Measurements from ENCODE around the gene CC2D2B. TPM values are rescaled to one million over a fixed set of nuclear protein-coding genes. Genes with fewer than 3 reads are reported as not detected.

Gene CC2D2B
- total RNA-seq, 1 experiment from 2014 or later: not detected

- Histone ChIP-seq H3K27me3 (replicated peaks; ENCODE audit: insufficient read depth, low read depth, low read length, poor library complexity) (no peaks in the 10 kb centered on the region), H3K4me3 (ENCODE audit: low read depth, low read length, poor library complexity, severe bottlenecking) (no peak overlapping the region), H3K4me1 (ENCODE audit: insufficient read depth, low read length, poor library complexity, severe bottlenecking) (no peaks in the 10 kb centered on the region), H3K36me3 (ENCODE audit: insufficient read depth, low read length, poor library complexity, severe bottlenecking) (no peaks in the 10 kb centered on the region), H3K9me3 (ENCODE audit: low read depth, low read length, poor library complexity, severe bottlenecking) (no peaks in the 10 kb centered on the region), H3K27ac (ENCODE audit: low read depth, low read length, poor library complexity, severe bottlenecking) (no peak overlapping the region)
- TF ChIP-seq, protein P1, sequence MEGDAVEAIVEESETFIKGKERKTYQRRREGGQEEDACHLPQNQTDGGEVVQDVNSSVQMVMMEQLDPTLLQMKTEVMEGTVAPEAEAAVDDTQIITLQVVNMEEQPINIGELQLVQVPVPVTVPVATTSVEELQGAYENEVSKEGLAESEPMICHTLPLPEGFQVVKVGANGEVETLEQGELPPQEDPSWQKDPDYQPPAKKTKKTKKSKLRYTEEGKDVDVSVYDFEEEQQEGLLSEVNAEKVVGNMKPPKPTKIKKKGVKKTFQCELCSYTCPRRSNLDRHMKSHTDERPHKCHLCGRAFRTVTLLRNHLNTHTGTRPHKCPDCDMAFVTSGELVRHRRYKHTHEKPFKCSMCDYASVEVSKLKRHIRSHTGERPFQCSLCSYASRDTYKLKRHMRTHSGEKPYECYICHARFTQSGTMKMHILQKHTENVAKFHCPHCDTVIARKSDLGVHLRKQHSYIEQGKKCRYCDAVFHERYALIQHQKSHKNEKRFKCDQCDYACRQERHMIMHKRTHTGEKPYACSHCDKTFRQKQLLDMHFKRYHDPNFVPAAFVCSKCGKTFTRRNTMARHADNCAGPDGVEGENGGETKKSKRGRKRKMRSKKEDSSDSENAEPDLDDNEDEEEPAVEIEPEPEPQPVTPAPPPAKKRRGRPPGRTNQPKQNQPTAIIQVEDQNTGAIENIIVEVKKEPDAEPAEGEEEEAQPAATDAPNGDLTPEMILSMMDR (conservative IDR thresholded peaks at IDR 0.05; ENCODE audit: low read depth, low read length): no peak
- TF ChIP-seq EZH2 (IDR thresholded peaks at IDR 0.05; ENCODE audit: borderline replicate concordance, low read depth, low read length, poor library complexity, severe bottlenecking): no peak
- intact Hi-C loops (cut with micrococcal nuclease; ENCODE audit: unreplicated experiment): no loop called here
- ChIA-PET CTCF (no interaction called here), POLR2A (ENCODE audit: low non-redundant PET) (no interaction called here)
- DNase-seq (ENCODE audit: low spot score): no peak
- BruUV-seq (replicated peaks): no TSS peak
Measured at GRCh38 chr10:95866467-95866842, 41.3 kb upstream of the CC2D2B start.

- no peaks in the 10 kb centered on the region for H3K4me1 ChIP-seq (ENCODE audit: insufficient read depth, low read length, poor library complexity, severe bottlenecking)
- no peaks in the 10 kb centered on the region for H3K9me3 ChIP-seq (ENCODE audit: low read depth, low read length, poor library complexity, severe bottlenecking)
- TF ChIP-seq, protein P1 (conservative IDR thresholded peaks at IDR 0.05; ENCODE audit: low read depth, low read length): no peak
- TF ChIP-seq EZH2 (IDR thresholded peaks at IDR 0.05; ENCODE audit: borderline replicate concordance, low read depth, low read length, poor library complexity, severe bottlenecking): no peak
- H3K27me3 ChIP-seq (replicated peaks; ENCODE audit: insufficient read depth, low read depth, low read length, poor library complexity): no peaks in the 10 kb centered on the region
- no peaks in the 10 kb centered on the region for H3K36me3 ChIP-seq (ENCODE audit: insufficient read depth, low read length, poor library complexity, severe bottlenecking)
- ChIA-PET POLR2A (ENCODE audit: low non-redundant PET) (no interaction called here), CTCF (no interaction called here)
- no peak overlapping the region for H3K27ac ChIP-seq (ENCODE audit: low read depth, low read length, poor library complexity, severe bottlenecking)
- no TSS peak for BruUV-seq (replicated peaks)
- intact Hi-C loops (cut with micrococcal nuclease; ENCODE audit: unreplicated experiment): no loop called here
- DNase-seq (ENCODE audit: low spot score): no peak
- no peak overlapping the region for H3K4me3 ChIP-seq (ENCODE audit: low read depth, low read length, poor library complexity, severe bottlenecking)
Measured at GRCh38 chr10:95867866-95868265, 39.9 kb upstream of the CC2D2B start.

- Histone ChIP-seq H3K4me3 (ENCODE audit: low read depth, low read length, poor library complexity, severe bottlenecking) (no peak overlapping the region), H3K36me3 (ENCODE audit: insufficient read depth, low read length, poor library complexity, severe bottlenecking) (no peaks in the 10 kb centered on the region), H3K4me1 (ENCODE audit: insufficient read depth, low read length, poor library complexity, severe bottlenecking) (no peaks in the 10 kb centered on the region), H3K27ac (ENCODE audit: low read depth, low read length, poor library complexity, severe bottlenecking) (no peak overlapping the region), H3K9me3 (ENCODE audit: low read depth, low read length, poor library complexity, severe bottlenecking) (no peaks in the 10 kb centered on the region), H3K27me3 (replicated peaks; ENCODE audit: insufficient read depth, low read depth, low read length, poor library complexity) (no peaks in the 10 kb centered on the region)
- TF ChIP-seq EZH2 (IDR thresholded peaks at IDR 0.05; ENCODE audit: borderline replicate concordance, low read depth, low read length, poor library complexity, severe bottlenecking): no peak
- TF ChIP-seq, protein P1 (conservative IDR thresholded peaks at IDR 0.05; ENCODE audit: low read depth, low read length): no peak
- intact Hi-C loops (cut with micrococcal nuclease; ENCODE audit: unreplicated experiment): no loop called here
- no TSS peak for BruUV-seq (replicated peaks)
- DNase-seq (ENCODE audit: low spot score): no peak
- ChIA-PET CTCF (no interaction called here), POLR2A (ENCODE audit: low non-redundant PET) (no interaction called here)
Measured at GRCh38 chr10:95872158-95872711, 35.5 kb upstream of the CC2D2B start.
